ENCODE data around the gene NFAT5. TPM values are rescaled to one million over a fixed set of nuclear protein-coding genes. Genes with fewer than 3 reads are reported as not detected.

NFAT5 gene
- total and polyA plus RNA-seq, 9 of the 15 experiments (the other 6 are each of a cell fraction or from before 2014, with no cell fraction given), result 0.78 to 20.5 (median 12.4) TPM

GRCh38 chr16:69522041-69522578 is 43.7 kb upstream of the NFAT5 start:
- CTCF ChIA-PET (ENCODE audit: low intra/inter-chr PET ratio), result no interaction called here
- in situ Hi-C loops (cut with MboI) (no loop called here), intact Hi-C loops (cut with micrococcal nuclease) (no loop called here)

GRCh38 chr16:69522732-69523404 is 42.9 kb upstream of the NFAT5 start:
- Histone ChIP-seq H3K4me2 (ENCODE audit: insufficient read depth, low read length) (peak overlapping the region; percentile 61), H3K36me3 (ENCODE audit: control insufficient read depth, insufficient read depth, low read length) (no peaks in the 10 kb centered on the region), H3K9me3 (replicated peaks; ENCODE audit: control insufficient read depth, insufficient read depth, low read depth, low read length) (peaks cover 3% of the 10 kb centered on the region; the same call in 1 of the 2 replicates), H3K9me1 (ENCODE audit: control insufficient read depth, insufficient read depth, low read length) (no peaks in the 10 kb centered on the region), H3K4me1 (replicated peaks in 1 of 2; ENCODE audit: control insufficient read depth in 2 of 2, insufficient read depth in 2 of 2, low read length in 2 of 2) (no peaks in the 10 kb centered on the region; a peak in 1 of 5 replicates), H3K9ac (ENCODE audit: insufficient read depth in 1 of 2, low read depth in 2 of 2, low read length in 2 of 2) (no peak overlapping the region), H3K27ac (ENCODE audit: extremely low read depth, low read depth, low read length) (peak overlapping the region; percentile 61), H3K79me2 (ENCODE audit: control insufficient read depth, insufficient read depth, low read length) (no peaks in the 10 kb centered on the region), H3K4me3 (no peak overlapping the region), H3K27me3 (ENCODE audit: control insufficient read depth in 2 of 2, insufficient read depth in 2 of 2, low read length in 2 of 2) (no peaks in the 10 kb centered on the region), H2AFZ (ENCODE audit: low read depth, low read length) (peak overlapping the region; percentile 93), H4K20me1 (replicated peaks; ENCODE audit: control insufficient read depth, insufficient read depth, low read length) (no peaks in the 10 kb centered on the region)
- peak; percentile 52 for FAIRE-seq
- BruUV-seq (replicated peaks), result no TSS peak
- ChIA-PET CTCF (ENCODE audit: low intra/inter-chr PET ratio) (no interaction called here), POLR2A (interaction anchor here (0.6 kb wide), 1 partner anchor 135 kb away, joined by 3 read pairs; no protein-coding TSS in a partner anchor)
- 70% methylated on average over 7 of the region's 7 CpGs for WGBS (ENCODE audit: insufficient coverage, low coverage, missing lambda C conversion rate)
- peak; percentile 86 for ATAC-seq
- in situ Hi-C loops (cut with MboI) (no loop called here), intact Hi-C loops (cut with micrococcal nuclease) (no loop called here)
- peak; percentile 49 to 88 (median 67) for DNase-seq (ENCODE audit: extremely low read depth in 1 of 4, low spot score in 3 of 4)
- peak; percentile 73; the same call in 1 of the 2 replicates for TF ChIP-seq ESRRA (IDR thresholded peaks at IDR 0.05; ENCODE audit: borderline replicate concordance, low read depth)
- 0 out of 2 replicates have a peak, but pooled peaks have one; percentile 17 for TF ChIP-seq ZNF584 (CRISPR knock-in tag; IDR thresholded peaks at IDR 0.05; ENCODE audit: low read depth)
- TF ChIP-seq FOS (IDR thresholded peaks at IDR 0.05; ENCODE audit: extremely low read depth, insufficient read length), result peak; percentile 51
- TF ChIP-seq MLLT1 (IDR thresholded peaks at IDR 0.05), result peak in 1 of 2 experiments; percentile 53; a peak in 1 of 4 replicates
- peak; percentile 73 for TF ChIP-seq CBFA2T2 (conservative IDR thresholded peaks at IDR 0.05)
- TF ChIP-seq CC2D1A (IDR thresholded peaks at IDR 0.05), result peak; percentile 71; the same call in 1 of the 2 replicates
- peak; percentile 48; the same call in 1 of the 2 replicates for TF ChIP-seq FOXM1 (IDR thresholded peaks at IDR 0.05; ENCODE audit: low read depth)
- TF ChIP-seq FOXM1 (CRISPR knock-in tag; IDR thresholded peaks at IDR 0.05; ENCODE audit: low read depth), result no peak
- TF ChIP-seq L3MBTL2 (IDR thresholded peaks at IDR 0.05), result peak; percentile 30; the same call in 1 of the 2 replicates
- TF ChIP-seq ID3 (CRISPR knock-in tag; IDR thresholded peaks at IDR 0.05), result no peak
- peak; percentile 64; the same call in 1 of the 2 replicates for TF ChIP-seq ID3 (tag; IDR thresholded peaks at IDR 0.05)

More at GRCh38 chr16:69522041-69522578, 43.7 kb upstream of the NFAT5 start:
- TSS peak; percentile 57 for BruUV-seq (replicated peaks)
- Histone ChIP-seq H3K4me2 (ENCODE audit: insufficient read depth, low read length) (peak overlapping the region; percentile 61; the same call in 1 of the 2 replicates), H3K9me3 (replicated peaks; ENCODE audit: control insufficient read depth, insufficient read depth, low read depth, low read length) (peaks cover 3% of the 10 kb centered on the region; the same call in 1 of the 2 replicates), H3K36me3 (ENCODE audit: control insufficient read depth, insufficient read depth, low read length) (no peaks in the 10 kb centered on the region), H3K4me3 (no peak overlapping the region), H3K79me2 (ENCODE audit: control insufficient read depth, insufficient read depth, low read length) (no peaks in the 10 kb centered on the region), H3K4me1 (replicated peaks in 1 of 2; ENCODE audit: control insufficient read depth in 2 of 2, insufficient read depth in 2 of 2, low read length in 2 of 2) (no peaks in the 10 kb centered on the region; a peak in 1 of 5 replicates), H3K9me1 (ENCODE audit: control insufficient read depth, insufficient read depth, low read length) (no peaks in the 10 kb centered on the region), H3K27me3 (ENCODE audit: control insufficient read depth in 2 of 2, insufficient read depth in 2 of 2, low read length in 2 of 2) (no peaks in the 10 kb centered on the region), H3K9ac (ENCODE audit: insufficient read depth in 1 of 2, low read depth in 2 of 2, low read length in 2 of 2) (no peak overlapping the region), H2AFZ (ENCODE audit: low read depth, low read length) (peak overlapping the region; percentile 93), H3K27ac (ENCODE audit: extremely low read depth, low read depth, low read length) (no peak overlapping the region), H4K20me1 (replicated peaks; ENCODE audit: control insufficient read depth, insufficient read depth, low read length) (no peaks in the 10 kb centered on the region)
- DNase-seq (ENCODE audit: extremely low read depth in 1 of 4, low spot score in 3 of 4) (no peak), ATAC-seq (no peak), FAIRE-seq (no peak)
- TF ChIP-seq SMARCC2 (IDR thresholded peaks at IDR 0.05; ENCODE audit: low read depth) (no peak), BCOR (IDR thresholded peaks at IDR 0.05) (0 out of 2 replicates have a peak, but pooled peaks have one; percentile 12), RBM22 (IDR thresholded peaks at IDR 0.05; ENCODE audit: low read depth, low read length, poor library complexity, severe bottlenecking) (no peak), MAFF (IDR thresholded peaks at IDR 0.05; ENCODE audit: low read length) (no peak), RBM25 (IDR thresholded peaks at IDR 0.05; ENCODE audit: low read depth, low read length, severe bottlenecking) (peak; percentile 45)
- WGBS (ENCODE audit: insufficient coverage, low coverage, missing lambda C conversion rate), result 84% methylated on average over 5 of the region's 5 CpGs
- POLR2A ChIA-PET, result interaction anchor here (0.6 kb wide), 1 partner anchor 136 kb away, joined by 3 read pairs; no protein-coding TSS in a partner anchor

Measured in K562 (cell line).